GM19468 (cell line): ENCODE measurements around the gene FOLR2.
"Not testable (repeated sequence)": the region's sequence is repeated elsewhere in the genome, so short reads cannot be mapped to it uniquely, and the experiment has no call there.

Source experiments
- ATAC-seq: cut with Tn5 transposase; IDR thresholded peaks from one replicate; pipeline ENCODE4 v1.9.1; 2021; ENCODE audit warnings: mild to moderate bottlenecking, moderate library complexity, moderate number of reproducible peaks; ENCODE audit not compliant: unreplicated experiment; ENCODE audit errors: extremely low read depth

Gene FOLR2

DNA sequence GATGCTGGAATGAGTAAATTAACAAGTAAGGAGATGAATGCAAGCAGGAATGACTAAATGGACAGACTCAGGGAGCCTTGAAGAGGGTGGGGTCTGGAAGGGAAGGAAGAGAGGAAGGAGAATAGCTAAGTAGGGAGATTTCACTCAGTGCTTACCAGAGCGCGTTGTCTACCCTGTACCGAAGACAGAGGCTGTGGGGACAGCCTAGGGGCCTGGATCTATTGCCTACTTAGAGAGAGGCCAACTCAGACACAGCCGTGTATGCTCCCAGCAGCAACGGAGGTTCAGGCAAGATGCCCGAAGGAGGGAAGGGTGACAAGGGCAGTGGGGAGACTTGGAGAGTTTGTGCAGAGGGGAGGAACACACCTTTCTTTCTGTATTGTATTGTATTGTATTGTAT is at the start of gene FOLR2:
FOLR2 (plus strand) TSS at position 157 of the 400 bp plus-strand sequence. CDS start 1,791 bp downstream, outside the sequence.
- no peak for ATAC-seq

DNA sequence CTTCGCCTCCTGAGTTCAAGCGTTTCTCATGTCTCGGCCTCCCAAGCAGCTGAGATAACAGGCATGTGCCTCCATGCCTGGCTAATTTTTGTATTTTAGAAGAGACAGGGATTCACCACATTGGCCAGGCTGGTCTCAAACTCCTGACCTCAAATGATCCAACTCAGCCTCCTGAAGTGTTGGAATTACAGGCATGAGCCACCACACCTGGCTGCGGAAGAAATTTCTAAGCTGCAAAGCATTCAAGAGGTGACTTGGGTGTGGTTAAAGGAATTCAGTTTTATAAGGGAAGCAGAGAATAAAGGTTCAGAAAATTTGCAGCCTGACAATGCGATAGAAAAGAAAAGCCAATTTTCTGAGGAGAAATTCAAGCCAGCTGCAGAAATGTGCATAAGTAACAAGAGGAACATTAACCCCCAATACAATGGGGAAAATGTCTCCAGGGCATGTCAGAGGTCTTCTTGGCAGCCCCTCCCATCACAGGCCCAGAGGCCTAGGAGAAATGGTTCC is 47.5 kb upstream of the FOLR2 start:
- not testable (repeated sequence) for ATAC-seq

DNA sequence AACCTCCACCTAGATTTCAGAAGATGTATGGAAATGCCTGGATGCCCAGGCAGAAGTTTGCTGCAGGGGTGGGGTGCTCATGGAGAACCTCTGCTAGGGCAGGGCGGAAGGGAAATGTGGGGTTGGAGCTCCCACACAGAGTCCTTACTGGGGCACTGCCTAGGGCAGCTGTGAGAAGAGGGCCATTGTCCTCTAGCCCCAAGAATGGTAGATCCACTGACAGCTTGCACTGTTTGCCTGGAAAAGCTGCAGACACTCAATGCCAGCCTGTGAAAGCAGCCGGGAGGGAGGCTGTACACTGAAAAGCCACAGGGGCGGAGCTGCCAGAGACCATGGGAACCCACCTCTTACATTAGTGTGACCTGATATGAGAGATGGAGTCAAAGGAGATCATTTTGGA is 46.8 kb upstream of the FOLR2 start:
- not testable (repeated sequence) for ATAC-seq

DNA sequence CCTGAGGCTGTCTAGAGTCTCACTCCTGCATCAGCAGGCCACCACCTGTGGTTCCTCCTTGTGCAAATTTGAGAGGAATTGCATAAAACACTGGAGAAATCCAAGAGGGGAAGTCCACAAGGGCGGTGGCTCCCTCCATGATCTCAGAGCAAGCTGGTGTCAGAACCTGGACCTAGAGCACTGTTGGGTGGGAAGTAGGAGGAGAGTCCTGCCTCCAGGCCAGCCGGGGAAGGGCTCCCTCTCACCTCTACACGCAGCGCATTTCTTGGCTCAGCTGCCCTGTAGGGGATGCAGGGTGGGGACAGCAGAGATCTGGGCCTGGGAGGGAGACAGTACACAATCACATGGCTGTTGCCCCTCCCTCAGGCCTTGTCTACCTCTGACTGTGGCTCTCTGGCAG is 44.6 kb upstream of the FOLR2 start:
- ATAC-seq, result not testable (repeated sequence)

DNA sequence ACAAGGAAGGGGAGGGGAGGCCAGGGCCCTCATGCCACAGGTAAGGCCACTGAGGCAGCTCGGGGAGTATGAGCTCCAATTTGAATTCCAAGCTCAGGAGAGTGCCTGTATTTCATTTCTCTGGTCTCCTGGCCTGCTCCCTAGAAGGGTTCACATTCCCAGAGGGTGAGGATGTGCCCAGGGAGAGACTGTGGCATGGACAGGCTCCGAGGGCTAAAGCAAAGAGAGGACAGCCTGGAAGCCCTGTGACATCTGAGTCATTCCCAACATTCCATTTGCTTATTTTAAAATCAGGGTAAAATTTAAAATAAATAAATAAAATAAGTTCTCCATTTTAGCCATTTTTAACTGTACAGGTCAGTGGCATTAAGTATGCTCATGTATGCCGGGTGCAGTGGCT is 43.3 kb upstream of the FOLR2 start:
- ATAC-seq, result no peak

DNA sequence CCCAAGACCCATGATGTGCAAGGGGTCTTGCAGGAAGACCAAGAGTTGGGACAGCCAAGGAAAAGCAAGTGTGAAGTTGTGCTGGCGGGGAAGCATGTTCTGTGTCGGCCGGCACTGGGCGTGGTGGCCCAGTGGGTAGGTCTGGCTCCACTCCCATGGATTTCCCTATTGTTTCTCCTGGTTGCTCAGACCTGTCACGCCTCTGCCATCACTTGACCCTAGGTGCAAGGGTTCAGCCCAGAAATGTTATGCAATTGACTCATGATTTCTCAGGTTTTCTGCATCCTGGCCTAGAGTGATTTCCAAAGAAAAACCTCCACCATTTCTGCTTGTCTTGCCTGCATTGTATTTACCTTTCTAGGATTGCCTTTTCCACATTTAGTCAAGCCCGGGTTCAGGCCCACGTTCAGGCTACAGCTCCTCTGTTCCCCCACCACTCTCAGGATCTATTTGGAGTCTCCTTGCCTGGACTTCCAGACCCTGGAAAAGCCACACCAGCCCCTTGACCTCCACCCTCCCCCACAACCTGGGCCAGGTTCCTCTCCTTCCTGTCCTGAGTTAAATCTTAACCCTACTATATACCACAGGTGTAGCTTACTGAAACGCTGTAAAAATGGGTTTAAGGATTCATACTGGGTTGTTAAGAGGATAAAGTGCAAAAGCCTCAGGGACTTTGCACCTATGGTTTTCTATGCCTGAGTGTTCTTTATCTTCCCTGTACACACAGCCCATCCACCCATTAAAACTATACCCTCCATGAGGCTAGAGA is 42.1 kb upstream of the FOLR2 start:
- ATAC-seq, result no peak

DNA sequence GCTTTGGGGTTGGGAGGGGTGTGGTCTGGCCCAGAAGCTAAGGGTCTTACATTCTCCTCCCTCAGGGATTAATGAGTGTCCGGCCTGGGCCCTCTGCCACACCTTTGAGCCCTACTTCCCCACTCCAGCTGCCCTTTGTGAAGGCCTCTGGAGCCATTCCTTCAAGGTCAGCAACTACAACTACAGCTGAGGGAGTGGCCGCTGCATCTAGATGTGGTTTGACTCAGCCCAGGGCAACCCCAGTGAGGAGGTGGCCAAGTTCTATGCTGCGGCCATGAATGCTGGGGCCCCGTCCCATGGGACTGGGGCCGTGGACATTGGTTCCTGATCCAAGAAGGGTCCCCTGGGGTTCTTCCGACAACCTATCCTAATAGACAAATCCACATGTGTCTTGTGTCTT is 38.9 kb upstream of the FOLR2 start:
- ATAC-seq, result no peak

DNA sequence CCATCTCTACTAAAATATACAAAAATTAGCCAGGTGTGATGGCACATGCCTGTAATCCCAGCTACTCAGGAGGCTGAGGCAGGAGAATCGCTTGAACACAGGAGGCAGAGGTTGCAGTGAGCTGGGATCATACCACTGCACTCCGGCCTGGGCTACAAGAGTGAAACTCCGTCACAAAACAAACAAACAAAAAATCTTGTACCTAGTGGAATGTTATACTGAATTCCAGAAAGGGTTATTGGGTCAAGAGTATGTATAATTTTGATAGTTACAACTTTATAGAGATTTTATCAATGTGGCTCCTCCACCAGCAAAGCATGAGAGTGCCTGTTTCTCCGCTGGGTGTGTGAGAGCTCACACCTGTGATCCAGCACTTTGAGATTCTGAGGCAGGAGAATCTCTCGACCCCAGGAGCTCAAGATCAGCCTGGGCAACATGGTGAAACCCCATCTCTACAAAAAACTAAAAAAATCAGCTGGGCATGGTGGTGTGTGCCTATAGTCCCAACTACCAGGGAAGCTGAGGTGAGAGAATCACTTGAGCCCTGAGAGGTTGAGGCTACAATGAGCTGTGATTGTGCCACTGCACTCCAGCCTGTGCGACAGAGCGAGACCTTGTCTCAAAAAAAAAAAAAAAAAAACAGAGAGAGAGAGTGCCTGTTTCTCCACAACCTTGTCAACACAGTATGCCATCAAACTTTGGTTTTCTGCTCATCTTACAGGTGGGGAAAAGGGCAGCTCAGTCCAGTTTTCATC is 37.4 kb upstream of the FOLR2 start:
- no peak for ATAC-seq

DNA sequence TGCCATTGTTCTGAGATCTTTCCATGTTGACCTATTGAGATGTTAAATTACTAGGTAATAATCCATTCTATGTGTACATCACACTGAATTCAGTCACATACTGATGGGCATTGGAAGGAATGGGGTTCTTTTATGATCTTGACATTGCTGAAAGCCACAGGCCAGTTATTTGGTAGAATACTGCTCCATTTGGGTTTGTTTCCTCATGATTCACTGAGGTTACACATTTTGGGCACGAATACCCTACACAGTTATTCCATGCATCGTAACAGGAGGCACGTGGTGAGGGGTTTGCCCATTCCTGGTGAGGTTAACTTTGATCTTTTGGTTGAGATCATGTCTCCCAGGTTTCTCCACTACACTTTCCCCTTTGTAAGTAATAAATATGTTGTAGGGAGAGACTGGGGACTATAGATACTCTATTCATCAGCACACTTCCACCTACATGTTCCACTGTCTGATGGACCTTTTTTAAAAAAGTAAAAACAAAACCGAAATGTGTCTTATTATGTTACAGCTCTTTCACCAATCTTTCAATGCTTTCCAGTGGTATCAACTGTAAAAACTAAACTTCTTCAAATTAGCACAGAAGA is 36.7 kb upstream of the FOLR2 start:
- ATAC-seq, result no peak

DNA sequence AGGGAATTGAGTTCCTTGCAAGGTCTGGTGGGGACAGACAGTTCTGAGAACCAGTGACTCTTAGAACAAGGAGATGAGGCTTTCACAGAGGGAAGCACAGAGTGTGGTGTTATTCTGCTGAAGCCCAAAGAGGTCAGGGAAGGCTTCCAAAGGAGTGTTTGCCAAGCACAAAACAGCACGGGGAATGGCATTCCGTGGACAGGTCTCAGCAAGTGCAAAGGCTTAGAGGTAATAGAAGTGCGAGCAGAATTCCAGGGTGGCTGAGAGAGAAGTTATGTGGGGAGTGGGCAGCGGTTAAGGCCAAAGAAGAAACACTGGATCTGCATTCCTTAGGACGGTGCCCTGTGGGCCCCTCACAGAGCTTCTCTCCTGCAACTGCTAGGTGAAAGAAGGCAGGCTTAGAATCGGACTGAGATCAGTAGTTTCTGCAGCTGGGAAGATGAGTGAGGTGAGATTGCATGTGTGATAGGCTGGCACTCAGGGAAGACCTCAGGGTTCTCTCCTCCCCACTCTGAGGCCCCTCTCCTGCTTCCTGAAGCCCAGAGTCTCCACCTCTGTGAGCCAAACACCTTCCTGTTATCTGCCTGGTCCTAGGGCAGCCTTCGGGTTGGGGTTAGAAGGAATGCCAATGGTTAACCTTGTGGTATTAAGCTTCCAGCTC is 35.6 kb upstream of the FOLR2 start:
- not testable (repeated sequence) for ATAC-seq

DNA sequence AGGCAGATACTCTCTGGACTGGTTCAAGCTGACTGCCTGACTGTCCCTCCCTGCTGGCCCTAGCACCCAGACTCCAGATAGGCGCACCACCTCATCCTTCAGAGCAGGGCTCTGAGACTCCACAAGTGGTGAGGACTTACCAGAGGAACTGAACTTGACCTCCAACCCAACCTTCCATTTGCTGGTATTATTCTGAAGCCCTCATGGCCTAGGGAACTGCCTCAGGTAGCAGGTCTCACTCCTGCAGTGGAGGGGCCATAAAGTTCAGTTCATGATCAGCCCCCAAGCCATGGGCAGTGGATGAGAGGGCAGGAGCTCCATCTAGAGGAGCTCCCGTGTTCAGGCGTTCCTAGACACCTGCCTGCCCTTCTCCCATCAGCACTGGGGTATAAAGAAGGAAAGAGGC is 35.0 kb upstream of the FOLR2 start:
- not testable (repeated sequence) for ATAC-seq

DNA sequence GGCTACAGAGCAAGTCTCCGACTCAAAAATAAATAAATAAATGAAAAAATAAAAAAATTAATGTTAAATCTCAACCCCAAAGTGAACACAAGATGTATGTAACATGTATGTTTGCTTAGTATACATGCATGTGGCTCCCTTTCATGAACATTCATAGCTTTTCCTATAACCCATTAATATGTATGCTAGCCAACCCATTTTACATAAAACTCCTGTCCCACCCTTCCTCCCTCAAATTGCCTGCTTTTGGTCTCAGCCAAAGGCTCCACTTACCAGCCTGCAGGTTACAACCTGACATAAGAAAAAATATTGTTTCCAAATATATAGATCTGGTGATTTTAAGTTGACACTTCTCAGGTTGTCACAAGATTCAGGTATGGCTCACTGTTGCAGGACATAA is 28.3 kb upstream of the FOLR2 start:
- no peak for ATAC-seq

DNA sequence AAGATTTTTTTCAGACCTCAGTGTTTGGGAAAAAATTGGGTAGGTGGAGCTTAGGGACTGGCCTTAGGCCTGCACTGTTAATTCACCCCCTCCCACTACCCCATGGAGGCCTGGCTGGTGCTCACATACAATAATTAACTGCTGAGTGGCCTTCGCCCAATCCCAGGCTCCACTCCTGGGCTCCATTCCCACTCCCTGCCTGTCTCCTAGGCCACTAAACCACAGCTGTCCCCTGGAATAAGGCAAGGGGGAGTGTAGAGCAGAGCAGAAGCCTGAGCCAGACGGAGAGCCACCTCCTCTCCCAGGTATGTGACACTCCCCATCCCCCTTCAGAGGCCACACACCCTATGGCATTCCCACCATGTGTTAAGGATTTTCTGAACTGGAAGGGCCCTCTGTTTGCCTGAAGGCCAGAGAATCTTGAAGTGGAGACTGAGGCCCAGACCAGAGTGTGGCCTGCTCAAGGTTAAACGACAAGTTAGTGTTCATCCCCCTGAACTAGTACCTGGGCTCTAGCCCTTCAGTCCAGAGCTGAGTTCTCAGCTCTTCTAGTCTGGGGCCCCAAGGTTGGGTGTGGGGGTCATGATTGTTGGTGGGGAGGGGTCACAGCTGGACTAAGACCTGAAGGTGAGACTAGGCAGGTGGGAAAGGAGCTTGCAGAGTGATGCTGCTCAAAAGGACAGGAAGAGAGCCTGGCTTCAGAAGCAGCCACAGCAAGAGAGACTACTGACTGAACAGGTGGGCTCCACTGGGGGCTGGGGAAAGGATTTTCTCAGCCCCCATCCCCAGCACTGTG is 26.9 kb upstream of the FOLR2 start:
- ATAC-seq, result no peak

DNA sequence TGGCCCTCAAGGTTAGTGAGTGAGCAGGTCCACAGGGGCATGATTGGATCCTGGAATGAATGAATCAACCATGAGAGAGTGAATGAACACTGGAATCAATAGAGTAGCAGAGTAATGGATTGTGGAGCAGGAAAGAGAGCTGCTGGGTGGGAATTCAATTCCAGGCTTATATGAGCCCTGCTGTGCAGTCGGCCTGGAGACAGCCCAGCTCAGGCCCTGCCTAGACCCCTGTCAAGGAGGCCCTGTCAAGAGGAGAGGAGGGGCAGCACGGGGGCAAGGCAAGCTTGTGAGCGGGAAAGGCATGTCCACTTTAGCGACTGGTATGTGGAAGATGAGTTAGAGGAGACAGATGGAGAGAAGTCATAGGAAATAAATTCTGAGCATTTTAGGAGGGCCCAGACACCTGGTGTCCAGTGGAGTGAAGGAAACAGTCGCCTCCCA is 25.9 kb upstream of the FOLR2 start:
- ATAC-seq, result no peak

DNA sequence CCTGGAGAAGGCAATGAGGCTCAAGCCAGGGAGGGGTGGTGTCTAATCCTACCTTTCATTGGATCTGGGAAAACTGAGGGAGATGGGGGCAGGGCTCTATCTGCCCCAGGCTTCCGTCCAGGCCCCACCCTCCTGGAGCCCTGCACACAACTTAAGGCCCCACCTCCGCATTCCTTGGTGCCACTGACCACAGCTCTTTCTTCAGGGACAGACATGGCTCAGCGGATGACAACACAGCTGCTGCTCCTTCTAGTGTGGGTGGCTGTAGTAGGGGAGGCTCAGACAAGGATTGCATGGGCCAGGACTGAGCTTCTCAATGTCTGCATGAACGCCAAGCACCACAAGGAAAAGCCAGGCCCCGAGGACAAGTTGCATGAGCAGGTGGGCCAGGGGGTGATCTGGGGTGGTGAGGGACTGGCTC is 24.6 kb upstream of the FOLR2 start, which contains the start of gene FOLR1:
FOLR1 (plus strand) TSS at position 180 of the 421 bp plus-strand sequence; CDS start at position 214, 34 bp downstream.
- no peak for ATAC-seq

DNA sequence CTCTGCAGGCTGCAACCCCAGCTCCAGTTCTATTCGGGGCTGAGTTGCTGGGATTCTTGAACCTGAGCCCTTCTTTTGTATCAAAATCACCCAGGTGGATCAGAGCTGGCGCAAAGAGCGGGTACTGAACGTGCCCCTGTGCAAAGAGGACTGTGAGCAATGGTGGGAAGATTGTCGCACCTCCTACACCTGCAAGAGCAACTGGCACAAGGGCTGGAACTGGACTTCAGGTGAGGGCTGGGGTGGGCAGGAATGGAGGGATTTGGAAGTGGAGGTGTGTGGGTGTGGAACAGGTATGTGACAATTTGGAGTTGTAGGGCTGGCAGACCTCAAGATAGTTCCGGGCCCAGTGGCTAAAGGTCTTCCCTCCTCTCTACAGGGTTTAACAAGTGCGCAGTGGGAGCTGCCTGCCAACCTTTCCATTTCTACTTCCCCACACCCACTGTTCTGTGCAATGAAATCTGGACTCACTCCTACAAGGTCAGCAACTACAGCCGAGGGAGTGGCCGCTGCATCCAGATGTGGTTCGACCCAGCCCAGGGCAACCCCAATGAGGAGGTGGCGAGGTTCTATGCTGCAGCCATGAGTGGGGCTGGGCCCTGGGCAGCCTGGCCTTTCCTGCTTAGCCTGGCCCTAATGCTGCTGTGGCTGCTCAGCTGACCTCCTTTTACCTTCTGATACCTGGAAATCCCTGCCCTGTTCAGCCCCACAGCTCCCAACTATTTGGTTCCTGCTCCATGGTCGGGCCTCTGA is 20.9 kb upstream of the FOLR2 start:
- no peak for ATAC-seq

DNA sequence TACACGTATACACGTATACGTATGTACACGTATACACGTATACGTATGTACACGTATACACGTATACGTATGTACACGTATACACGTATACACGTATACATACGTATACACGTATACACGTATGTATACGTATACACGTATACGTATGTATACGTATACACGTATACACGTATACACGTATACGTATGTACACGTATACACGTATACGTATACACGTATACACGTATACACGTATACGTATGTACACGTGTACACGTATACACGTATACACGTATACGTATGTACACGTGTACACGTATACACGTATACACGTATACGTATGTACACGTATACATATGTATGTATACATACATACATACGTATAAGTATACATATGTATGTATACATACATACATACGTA is 15.1 kb upstream of the FOLR2 start:
- not testable (repeated sequence) for ATAC-seq

DNA sequence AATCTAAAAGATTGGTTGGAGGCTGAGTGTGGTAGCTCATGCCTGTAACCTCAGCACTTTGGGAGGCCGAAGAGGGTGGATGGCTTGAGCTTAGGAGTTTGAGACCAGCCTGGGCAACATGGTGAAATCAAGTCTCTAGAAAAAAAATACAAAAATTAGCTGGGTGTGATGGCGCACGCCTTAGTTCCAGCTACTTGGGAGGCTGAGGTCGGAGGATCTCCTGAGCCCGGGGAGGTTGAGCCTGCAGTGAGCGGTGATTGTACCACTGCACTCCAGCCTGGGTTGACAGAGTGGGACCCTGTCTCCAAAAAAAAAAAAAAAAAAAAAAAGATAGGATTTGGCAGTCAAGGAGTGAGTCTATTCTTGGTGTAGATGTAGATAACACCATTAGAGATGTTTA is 14.0 kb upstream of the FOLR2 start:
- ATAC-seq, result no peak

DNA sequence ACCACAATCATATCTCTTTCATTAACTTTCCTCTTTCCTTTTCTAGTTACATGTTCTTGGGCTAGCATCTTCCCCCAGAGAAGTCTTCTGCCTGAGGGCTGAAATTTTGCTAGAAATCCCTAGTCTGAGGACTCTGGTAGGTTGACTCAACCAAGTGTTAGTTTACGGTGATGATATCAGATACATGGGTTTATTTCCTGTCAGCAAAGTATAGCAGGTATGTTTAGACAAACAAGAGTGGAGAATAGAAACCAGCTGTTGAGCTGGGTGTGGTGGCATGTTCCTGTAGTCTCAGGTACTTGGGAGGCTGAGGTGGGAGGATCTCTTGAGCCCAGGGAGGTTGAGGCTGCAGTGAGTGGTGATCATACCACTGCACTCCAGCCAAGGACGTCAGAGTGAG is 13.4 kb upstream of the FOLR2 start:
- ATAC-seq, result no peak
